Caco-2 (cell line): ENCODE results near the gene SHCBP1. TPM values are rescaled to one million over a fixed set of nuclear protein-coding genes. Genes with fewer than 3 reads are reported as not detected.

Experiments
- BruUV-seq: library from RNA; stranded (reverse); fragments of 400-500 nt; replicated peaks from 2 replicates; lab custom pipeline; 2021; lab: Mats Ljungman, UMichigan
- CTCF ChIA-PET: fragments of 300-600 bp; sonication (Branson Sonifier 250); formaldehyde crosslinking; loops from one replicate; lab custom pipeline; 2022; ENCODE audit warnings: antibody characterized with exemption; lab: Charles Lee
- POLR2A ChIA-PET: fragments of 300-600 bp; sonication (Branson Sonifier 250); formaldehyde crosslinking; loops from one replicate; lab custom pipeline; 2022; ENCODE audit warnings: antibody characterized with exemption; lab: Charles Lee
- DNase-seq, 2 experiments: peaks; one replicate each; pipeline versions ENCODE4 v3.0.0 to v3.0.0-alpha.2; 2020 to 2022
- H3K27me3 ChIP-seq: replicated peaks from 2 replicates; pipeline ENCODE4 v1.6.0; 2011; ENCODE audit warnings: low read length; ENCODE audit not compliant: control insufficient read depth, insufficient read depth
- H3K36me3 ChIP-seq: 2 replicates; pipeline ENCODE4 v1.5.1; 2011; ENCODE audit warnings: low read length; ENCODE audit not compliant: control insufficient read depth, insufficient read depth
- H3K4me1 ChIP-seq: fragments of 250-450 bp; sonication (Bioruptor Pico); 2 replicates; pipeline ENCODE4 v1.5.1; 2020; ENCODE audit warnings: mild to moderate bottlenecking
- H3K4me3 ChIP-seq: 2 replicates; pipeline ENCODE4 v1.5.1; 2011; ENCODE audit warnings: low read depth, mild to moderate bottlenecking, control low read depth, low read length
- H3K9me3 ChIP-seq: fragments of 250-450 bp; sonication (Bioruptor Pico); 2 replicates; pipeline ENCODE4 v1.5.1; 2020; ENCODE audit warnings: mild to moderate bottlenecking, moderate library complexity
- H3K27ac Mint-ChIP-seq: one replicate; pipeline ENCODE4 v1.8.0; 2022; ENCODE audit warnings: mixed read lengths; ENCODE audit not compliant: unreplicated experiment
- H3K27me3 Mint-ChIP-seq: one replicate; pipeline ENCODE4 v1.8.0; 2022; ENCODE audit warnings: mixed read lengths; ENCODE audit not compliant: insufficient read depth, unreplicated experiment
- H3K36me3 Mint-ChIP-seq: one replicate; pipeline ENCODE4 v1.8.0; 2022; ENCODE audit warnings: mild to moderate bottlenecking, mixed read lengths; ENCODE audit not compliant: insufficient read depth, unreplicated experiment
- H3K4me1 Mint-ChIP-seq: one replicate; pipeline ENCODE4 v1.8.0; 2022; ENCODE audit warnings: low read depth, mixed read lengths; ENCODE audit not compliant: unreplicated experiment
- H3K4me3 Mint-ChIP-seq: one replicate; pipeline ENCODE4 v1.8.0; 2022; ENCODE audit warnings: mild to moderate bottlenecking, moderate library complexity, mixed read lengths; ENCODE audit not compliant: unreplicated experiment
- H3K9me3 Mint-ChIP-seq: one replicate; pipeline ENCODE4 v1.8.0; 2022; ENCODE audit warnings: mixed read lengths; ENCODE audit not compliant: unreplicated experiment
- intact Hi-C: fragments of 100-400 bp; cut with micrococcal nuclease; formaldehyde crosslinking; loops from one replicate; pipeline ENCODE4 v1.10.0; 2022; ENCODE audit not compliant: unreplicated experiment
- total RNA-seq: library from RNA; stranded (reverse); gene quantifications from 2 replicates; pipeline ENCODE4 v1.2.3, GENCODE V29; 2022
- TF ChIP-seq, protein P1 (sequence below), 2 experiments: fragments of 200-600 bp in 1 of 2; IDR thresholded peaks; 1 replicate in 1 of 2; 2 replicates in 1 of 2; pipeline versions ENCODE4 v1.5.1 to v1.8.0; 2011 to 2022; ENCODE audit warnings: antibody characterized with exemption in 1 of 2, control low read depth in 1 of 2, inconsistent platforms in 1 of 2, low read depth in 1 of 2, low read length in 1 of 2, mild to moderate bottlenecking in 1 of 2, moderate library complexity in 1 of 2; ENCODE audit not compliant: insufficient read depth in 1 of 2, severe bottlenecking in 1 of 2, unreplicated experiment in 1 of 2

The SHCBP1 gene
- total RNA-seq, 1 experiment from 2014 or later, result 23.3 TPM

DNA sequence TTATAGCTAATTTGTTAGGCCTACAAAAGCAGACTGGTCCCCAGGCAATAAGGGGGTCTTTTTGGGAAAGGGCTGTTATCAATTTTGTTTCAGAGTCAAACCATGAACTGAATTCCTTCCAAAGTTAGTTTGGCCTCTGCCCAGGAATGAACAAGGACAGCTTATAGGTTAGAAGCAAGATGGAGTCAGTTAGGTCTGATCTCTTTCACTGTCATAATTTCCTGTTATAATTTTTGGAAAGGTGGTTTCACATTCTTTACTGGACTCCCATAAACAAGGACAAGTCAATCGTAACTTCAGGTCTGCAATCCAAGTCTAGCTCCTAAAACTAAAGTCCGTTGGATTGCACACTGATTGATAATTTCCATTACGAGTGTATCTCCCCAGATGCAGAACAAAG, 30.1 kb upstream of the SHCBP1 start:
- peaks cover 6% of the 10 kb centered on the region for H3K4me1 Mint-ChIP-seq
- Histone ChIP-seq H3K36me3 (no peaks in the 10 kb centered on the region), H3K27me3 (no peaks in the 10 kb centered on the region; the same call in 1 of the 2 replicates), H3K4me3 (no peak overlapping the region), H3K9me3 (no peaks in the 10 kb centered on the region), H3K4me1 (no peaks in the 10 kb centered on the region)
- peaks cover 14% of the 10 kb centered on the region for H3K36me3 Mint-ChIP-seq
- H3K27ac Mint-ChIP-seq, result peak overlapping the region; percentile 46
- POLR2A ChIA-PET, result no interaction called here
- no peak for DNase-seq
- no peaks in the 10 kb centered on the region for H3K27me3 Mint-ChIP-seq
- no TSS peak for BruUV-seq
- no peaks in the 10 kb centered on the region for H3K9me3 Mint-ChIP-seq
- TF ChIP-seq, protein P1, sequence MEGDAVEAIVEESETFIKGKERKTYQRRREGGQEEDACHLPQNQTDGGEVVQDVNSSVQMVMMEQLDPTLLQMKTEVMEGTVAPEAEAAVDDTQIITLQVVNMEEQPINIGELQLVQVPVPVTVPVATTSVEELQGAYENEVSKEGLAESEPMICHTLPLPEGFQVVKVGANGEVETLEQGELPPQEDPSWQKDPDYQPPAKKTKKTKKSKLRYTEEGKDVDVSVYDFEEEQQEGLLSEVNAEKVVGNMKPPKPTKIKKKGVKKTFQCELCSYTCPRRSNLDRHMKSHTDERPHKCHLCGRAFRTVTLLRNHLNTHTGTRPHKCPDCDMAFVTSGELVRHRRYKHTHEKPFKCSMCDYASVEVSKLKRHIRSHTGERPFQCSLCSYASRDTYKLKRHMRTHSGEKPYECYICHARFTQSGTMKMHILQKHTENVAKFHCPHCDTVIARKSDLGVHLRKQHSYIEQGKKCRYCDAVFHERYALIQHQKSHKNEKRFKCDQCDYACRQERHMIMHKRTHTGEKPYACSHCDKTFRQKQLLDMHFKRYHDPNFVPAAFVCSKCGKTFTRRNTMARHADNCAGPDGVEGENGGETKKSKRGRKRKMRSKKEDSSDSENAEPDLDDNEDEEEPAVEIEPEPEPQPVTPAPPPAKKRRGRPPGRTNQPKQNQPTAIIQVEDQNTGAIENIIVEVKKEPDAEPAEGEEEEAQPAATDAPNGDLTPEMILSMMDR (IDR thresholded peaks at IDR 0.05; ENCODE audit: insufficient read depth in 1 of 2, low read depth in 1 of 2, low read length in 1 of 2, severe bottlenecking in 1 of 2, unreplicated experiment in 1 of 2), result no peak
- intact Hi-C loops, result no loop called here
- no peak overlapping the region for H3K4me3 Mint-ChIP-seq
- CTCF ChIA-PET, result no interaction called here

DNA sequence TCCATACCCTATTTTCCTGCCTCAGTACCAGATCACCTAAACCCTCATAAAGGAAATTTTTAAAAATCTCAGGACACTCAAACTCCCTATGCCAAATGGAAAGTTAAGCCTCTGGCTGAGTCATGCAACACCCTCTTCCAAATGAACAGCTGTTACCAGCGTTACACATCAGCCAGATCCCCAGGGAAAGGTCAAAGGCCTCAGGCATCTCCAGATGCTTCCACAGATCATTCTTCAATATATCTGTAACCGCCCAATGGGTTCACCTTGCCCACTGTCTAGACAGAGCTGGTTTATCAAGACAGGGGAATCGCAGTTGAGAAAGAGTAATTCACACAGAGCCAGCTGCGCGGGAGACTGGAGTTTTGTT, 29.1 kb upstream of the SHCBP1 start:
- no TSS peak for BruUV-seq
- no peak overlapping the region for H3K27ac Mint-ChIP-seq
- POLR2A ChIA-PET, result no interaction called here

DNA sequence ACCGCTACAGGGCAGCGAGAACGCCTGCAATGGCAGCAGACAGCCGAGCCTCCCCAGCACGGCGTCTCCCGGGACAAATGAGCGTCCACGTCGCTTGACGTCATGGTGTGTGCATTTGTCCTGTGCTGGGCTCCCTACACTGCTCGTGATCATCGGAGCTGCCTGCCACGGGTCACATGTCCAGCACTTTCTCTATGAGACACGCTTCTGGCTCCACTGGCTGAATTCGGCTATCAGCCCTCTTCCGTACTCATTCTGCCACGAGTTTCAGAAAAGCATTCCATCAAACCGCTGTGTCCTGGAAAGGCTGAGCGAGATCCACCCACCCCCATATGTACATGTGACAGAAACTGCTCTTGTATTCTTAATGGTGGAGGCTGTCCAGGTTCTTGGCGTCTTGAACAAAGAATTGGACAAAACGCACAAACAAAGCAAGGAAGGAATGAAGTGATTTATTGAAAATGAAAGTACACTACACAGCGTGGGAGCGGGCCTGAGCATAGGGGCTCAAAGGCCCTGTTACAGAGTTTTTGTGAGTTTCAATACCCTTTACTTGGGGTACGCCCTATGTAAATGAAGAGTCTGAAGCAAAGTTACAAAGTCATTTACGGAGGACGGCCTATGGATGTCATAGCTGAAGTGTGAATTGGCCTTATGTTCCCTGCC, 28.5 kb upstream of the SHCBP1 start:
- Mint-ChIP-seq H3K27me3 (no peaks in the 10 kb centered on the region), H3K4me1 (peaks cover 6% of the 10 kb centered on the region), H3K36me3 (no peaks in the 10 kb centered on the region), H3K4me3 (no peak overlapping the region), H3K27ac (no peak overlapping the region), H3K9me3 (no peaks in the 10 kb centered on the region)
- no peak for DNase-seq
- ChIA-PET POLR2A (no interaction called here), CTCF (no interaction called here)
- H3K36me3 ChIP-seq, result no peaks in the 10 kb centered on the region
- H3K9me3 ChIP-seq, result no peaks in the 10 kb centered on the region
- TF ChIP-seq, protein P1 (IDR thresholded peaks at IDR 0.05; ENCODE audit: insufficient read depth in 1 of 2, low read depth in 1 of 2, low read length in 1 of 2, severe bottlenecking in 1 of 2, unreplicated experiment in 1 of 2), result no peak
- no peaks in the 10 kb centered on the region; the same call in 1 of the 2 replicates for H3K27me3 ChIP-seq
- BruUV-seq, result no TSS peak
- no peak overlapping the region for H3K4me3 ChIP-seq
- no peaks in the 10 kb centered on the region for H3K4me1 ChIP-seq
- intact Hi-C loops, result no loop called here

More for the DNA sequence above, 29.1 kb upstream of the SHCBP1 start:
- Mint-ChIP-seq H3K9me3 (no peaks in the 10 kb centered on the region), H3K4me3 (no peak overlapping the region), H3K27me3 (no peaks in the 10 kb centered on the region), H3K36me3 (peaks cover 3% of the 10 kb centered on the region), H3K4me1 (peaks cover 6% of the 10 kb centered on the region)
- Histone ChIP-seq H3K9me3 (no peaks in the 10 kb centered on the region), H3K4me1 (no peaks in the 10 kb centered on the region), H3K4me3 (no peak overlapping the region), H3K27me3 (no peaks in the 10 kb centered on the region; the same call in 1 of the 2 replicates), H3K36me3 (no peaks in the 10 kb centered on the region)
- no peak for DNase-seq
- CTCF ChIA-PET, result no interaction called here
- TF ChIP-seq, protein P1 (IDR thresholded peaks at IDR 0.05; ENCODE audit: insufficient read depth in 1 of 2, low read depth in 1 of 2, low read length in 1 of 2, severe bottlenecking in 1 of 2, unreplicated experiment in 1 of 2), result no peak
- intact Hi-C loops, result no loop called here
